SU-DHL-6 (cell line): ENCODE results near the gene HSDL1.

Source experiments
- EZH2phosphoT487 ChIP-seq: fragments of 200-600 bp; sonication (generic), shearing (Covaris generic); conservative IDR thresholded peaks from 2 replicates; pipeline ENCODE4 v1.6.1; 2018; ENCODE audit warnings: mild to moderate bottlenecking, antibody characterized with exemption, low read length, moderate library complexity, mixed read lengths
- TF ChIP-seq, protein P1 (sequence below): fragments of 200-600 bp; sonication (generic); IDR thresholded peaks from one replicate; pipeline ENCODE4 v1.5.1; 2017; ENCODE audit warnings: antibody characterized with exemption, mild to moderate bottlenecking, low read length, moderate library complexity; ENCODE audit not compliant: insufficient read depth, poor library complexity, severe bottlenecking

DNA sequence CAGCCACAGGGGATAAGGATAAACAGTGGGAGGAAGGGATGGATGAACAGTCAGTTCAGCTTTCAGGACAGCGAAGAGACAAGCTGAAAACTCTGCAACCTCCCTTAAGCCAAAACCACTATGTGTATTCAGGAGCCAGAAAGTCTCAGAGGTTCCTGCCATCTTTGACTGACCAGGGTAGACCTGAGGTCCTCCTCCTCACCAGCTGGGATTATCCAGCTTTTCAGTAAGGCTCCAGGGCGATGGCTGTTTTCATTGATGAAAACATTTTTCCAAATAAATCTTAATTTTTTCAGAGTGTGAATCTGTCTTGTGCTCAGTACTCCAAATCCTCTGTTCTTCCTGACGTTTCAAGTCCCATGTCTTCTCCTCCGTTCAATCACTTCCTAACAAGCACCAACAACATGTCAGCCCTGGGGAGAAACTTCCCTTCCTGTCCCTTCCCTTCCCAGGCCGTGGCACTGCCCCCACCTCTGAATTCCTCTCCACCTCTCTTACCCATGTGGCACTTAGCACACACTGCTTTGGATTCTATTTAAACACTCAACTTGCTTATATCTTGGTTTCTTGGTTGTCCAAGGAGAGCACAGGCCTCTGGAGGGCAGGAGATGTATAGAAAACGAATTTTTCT is 5.2 kb downstream of the HSDL1 start:
- TF ChIP-seq, protein P1, sequence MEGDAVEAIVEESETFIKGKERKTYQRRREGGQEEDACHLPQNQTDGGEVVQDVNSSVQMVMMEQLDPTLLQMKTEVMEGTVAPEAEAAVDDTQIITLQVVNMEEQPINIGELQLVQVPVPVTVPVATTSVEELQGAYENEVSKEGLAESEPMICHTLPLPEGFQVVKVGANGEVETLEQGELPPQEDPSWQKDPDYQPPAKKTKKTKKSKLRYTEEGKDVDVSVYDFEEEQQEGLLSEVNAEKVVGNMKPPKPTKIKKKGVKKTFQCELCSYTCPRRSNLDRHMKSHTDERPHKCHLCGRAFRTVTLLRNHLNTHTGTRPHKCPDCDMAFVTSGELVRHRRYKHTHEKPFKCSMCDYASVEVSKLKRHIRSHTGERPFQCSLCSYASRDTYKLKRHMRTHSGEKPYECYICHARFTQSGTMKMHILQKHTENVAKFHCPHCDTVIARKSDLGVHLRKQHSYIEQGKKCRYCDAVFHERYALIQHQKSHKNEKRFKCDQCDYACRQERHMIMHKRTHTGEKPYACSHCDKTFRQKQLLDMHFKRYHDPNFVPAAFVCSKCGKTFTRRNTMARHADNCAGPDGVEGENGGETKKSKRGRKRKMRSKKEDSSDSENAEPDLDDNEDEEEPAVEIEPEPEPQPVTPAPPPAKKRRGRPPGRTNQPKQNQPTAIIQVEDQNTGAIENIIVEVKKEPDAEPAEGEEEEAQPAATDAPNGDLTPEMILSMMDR, result no peak
- no peak for TF ChIP-seq EZH2phosphoT487
